Measurements from ENCODE around the gene MSH3. TPM values are rescaled to one million over a fixed set of nuclear protein-coding genes. Genes with fewer than 3 reads are reported as not detected.

The MSH3 gene
- total and polyA plus RNA-seq, 8 donors, result 2.1 to 11.5 (median 8.8) TPM

DNA sequence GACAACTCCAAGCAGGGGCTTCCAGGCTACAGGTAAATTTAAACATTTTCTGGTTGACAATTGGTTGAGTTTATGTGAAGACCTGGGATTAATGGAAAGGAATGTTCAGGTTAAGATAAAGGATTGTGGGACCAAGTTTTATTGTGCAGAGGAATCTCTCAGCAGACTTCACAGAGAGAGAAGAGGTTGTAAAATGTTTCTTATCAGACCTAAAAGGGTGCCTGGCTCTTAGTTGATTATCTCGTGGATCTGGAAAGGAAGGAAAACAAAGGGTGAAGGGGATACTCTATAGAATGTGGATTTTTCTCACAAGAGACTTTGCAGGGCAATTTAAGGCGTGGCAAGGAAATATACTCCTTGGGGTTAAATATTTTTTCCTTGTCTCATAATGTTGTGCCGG lies 209.3 kb downstream of the MSH3 start:
- FAIRE-seq, result no peak

GRCh38 chr5:80864109-80864508 lies 209.7 kb downstream of the MSH3 start:
- Histone ChIP-seq H3K4me1 (no peaks in the 10 kb centered on the region), H3K36me3 (peaks cover 0 to 5% (median 0%) of the 10 kb centered on the region in 3 donors), H3K27ac (no peak overlapping the region), H3K4me3 (no peak overlapping the region), H3K9me3 (no peaks in the 10 kb centered on the region), H3K27me3 (no peaks in the 10 kb centered on the region)
- DNase-seq (no peak), ATAC-seq (no peak), FAIRE-seq (no peak)
- TF ChIP-seq, protein P1, sequence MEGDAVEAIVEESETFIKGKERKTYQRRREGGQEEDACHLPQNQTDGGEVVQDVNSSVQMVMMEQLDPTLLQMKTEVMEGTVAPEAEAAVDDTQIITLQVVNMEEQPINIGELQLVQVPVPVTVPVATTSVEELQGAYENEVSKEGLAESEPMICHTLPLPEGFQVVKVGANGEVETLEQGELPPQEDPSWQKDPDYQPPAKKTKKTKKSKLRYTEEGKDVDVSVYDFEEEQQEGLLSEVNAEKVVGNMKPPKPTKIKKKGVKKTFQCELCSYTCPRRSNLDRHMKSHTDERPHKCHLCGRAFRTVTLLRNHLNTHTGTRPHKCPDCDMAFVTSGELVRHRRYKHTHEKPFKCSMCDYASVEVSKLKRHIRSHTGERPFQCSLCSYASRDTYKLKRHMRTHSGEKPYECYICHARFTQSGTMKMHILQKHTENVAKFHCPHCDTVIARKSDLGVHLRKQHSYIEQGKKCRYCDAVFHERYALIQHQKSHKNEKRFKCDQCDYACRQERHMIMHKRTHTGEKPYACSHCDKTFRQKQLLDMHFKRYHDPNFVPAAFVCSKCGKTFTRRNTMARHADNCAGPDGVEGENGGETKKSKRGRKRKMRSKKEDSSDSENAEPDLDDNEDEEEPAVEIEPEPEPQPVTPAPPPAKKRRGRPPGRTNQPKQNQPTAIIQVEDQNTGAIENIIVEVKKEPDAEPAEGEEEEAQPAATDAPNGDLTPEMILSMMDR (IDR thresholded peaks at IDR 0.05), result no peak
- intact Hi-C loops (cut with DNase I), result no loop called here
- WGBS, 2 donors, result 90 to 92% methylated on average over 1 of the region's 1 CpG

More for the DNA sequence above, 209.3 kb downstream of the MSH3 start:
- Histone ChIP-seq H3K4me3 (no peak overlapping the region), H3K9me3 (no peaks in the 10 kb centered on the region), H3K27ac (no peak overlapping the region), H3K4me1 (no peaks in the 10 kb centered on the region), H3K36me3 (peaks cover 0 to 5% (median 0%) of the 10 kb centered on the region in 3 donors), H3K27me3 (no peaks in the 10 kb centered on the region)
- ATAC-seq (no peak), DNase-seq (no peak)
- WGBS, 2 donors, result 79 to 87% methylated on average over 3 of the region's 3 CpGs
- TF ChIP-seq, protein P1 (IDR thresholded peaks at IDR 0.05), result no peak
- intact Hi-C loops (cut with DNase I), result no loop called here

DNA sequence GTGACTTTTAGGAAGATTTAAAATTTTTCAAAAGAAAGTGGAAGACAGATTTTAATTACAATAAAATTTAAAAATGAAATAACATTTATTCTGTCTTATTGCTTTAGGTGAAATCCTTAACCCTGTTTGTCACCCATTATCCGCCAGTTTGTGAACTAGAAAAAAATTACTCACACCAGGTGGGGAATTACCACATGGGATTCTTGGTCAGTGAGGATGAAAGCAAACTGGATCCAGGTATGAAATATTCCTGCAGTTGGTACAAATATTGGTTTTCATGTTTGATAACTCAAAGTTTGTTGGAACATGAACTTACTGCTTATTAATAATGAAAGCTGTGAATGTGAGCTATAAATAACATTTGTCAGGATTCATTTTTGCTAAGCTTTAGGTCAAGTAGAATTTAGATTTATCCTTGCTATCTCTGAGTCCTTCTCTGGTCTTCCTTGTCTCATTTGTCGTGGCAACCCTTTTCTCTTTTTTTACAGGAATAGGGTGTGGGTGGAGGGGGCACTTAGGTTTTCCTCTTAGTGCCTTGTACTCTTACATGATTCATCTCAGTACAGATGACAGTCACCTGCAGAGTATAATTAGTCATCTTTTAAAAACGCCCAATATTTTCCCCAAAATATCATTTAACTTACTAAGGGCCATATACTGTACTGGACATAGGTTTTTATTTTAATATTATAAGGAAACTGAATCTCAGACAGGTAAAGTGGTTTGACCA lies 210.4 kb downstream of the MSH3 start:
- no peak for FAIRE-seq
- WGBS, 2 donors, result 82 to 85% methylated on average over 3 of the region's 3 CpGs
- H3K27me3 ChIP-seq, result no peaks in the 10 kb centered on the region
- DNase-seq, result no peak
- no peak for ATAC-seq
- H3K27ac ChIP-seq, result no peak overlapping the region
- peaks cover 0 to 5% (median 0%) of the 10 kb centered on the region in 3 donors for H3K36me3 ChIP-seq
- no peak overlapping the region for H3K4me3 ChIP-seq
- TF ChIP-seq, protein P1 (IDR thresholded peaks at IDR 0.05), result no peak
- intact Hi-C loops (cut with DNase I), result no loop called here
- H3K9me3 ChIP-seq, result no peaks in the 10 kb centered on the region
- H3K4me1 ChIP-seq, result no peaks in the 10 kb centered on the region

DNA sequence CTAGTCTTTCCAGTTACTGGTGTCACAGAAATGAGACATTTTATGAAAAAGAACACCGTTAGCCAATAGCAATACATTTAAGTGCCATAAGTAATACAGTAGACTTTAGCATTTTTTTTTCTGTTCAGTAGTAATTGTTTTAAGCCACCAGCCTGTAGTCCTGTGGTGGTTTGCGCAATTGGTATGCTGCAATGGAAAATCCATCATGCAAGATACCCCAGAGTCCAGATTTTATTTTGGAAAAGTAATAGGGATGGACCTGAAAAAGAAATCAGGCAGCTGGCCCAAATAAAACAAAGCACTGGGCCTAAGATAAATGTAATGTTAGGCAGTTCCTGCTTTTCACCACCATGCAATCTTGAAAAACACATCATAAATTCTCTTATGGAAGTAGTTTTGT lies 211.1 kb downstream of the MSH3 start:
- Histone ChIP-seq H3K4me1 (no peaks in the 10 kb centered on the region), H3K36me3 (peaks cover 0 to 5% (median 0%) of the 10 kb centered on the region in 3 donors), H3K4me3 (no peak overlapping the region), H3K27me3 (no peaks in the 10 kb centered on the region), H3K27ac (no peak overlapping the region), H3K9me3 (no peaks in the 10 kb centered on the region)
- TF ChIP-seq, protein P1 (IDR thresholded peaks at IDR 0.05), result no peak
- intact Hi-C loops (cut with DNase I), result no loop called here
- DNase-seq, result no peak
- ATAC-seq, result no peak
- 97 to 99% methylated on average over 2 of the region's 2 CpGs for WGBS, 2 donors
- FAIRE-seq, result no peak

DNA sequence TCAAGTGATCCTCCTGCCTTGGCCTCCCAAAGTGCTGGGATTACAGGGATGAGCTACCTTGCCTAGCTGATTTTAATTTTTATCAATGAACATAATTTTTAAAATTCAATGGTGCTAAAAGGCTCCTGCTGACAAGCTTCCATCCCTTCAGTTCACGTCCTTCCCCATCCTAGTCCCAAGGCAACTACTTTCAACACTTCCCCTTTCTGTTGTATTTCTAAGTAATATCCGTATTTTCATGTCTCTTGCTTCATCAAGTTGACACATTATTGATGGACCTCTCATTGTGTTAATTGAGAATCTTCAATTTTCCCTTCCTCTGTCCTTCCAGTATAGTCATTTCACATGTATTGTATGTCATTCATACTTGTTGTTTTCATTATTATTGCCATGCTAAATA lies 211.9 kb downstream of the MSH3 start:
- Histone ChIP-seq H3K27me3 (no peaks in the 10 kb centered on the region), H3K4me1 (no peaks in the 10 kb centered on the region), H3K9me3 (no peaks in the 10 kb centered on the region), H3K27ac (no peak overlapping the region), H3K36me3 (peaks cover 0 to 5% (median 0%) of the 10 kb centered on the region in 3 donors), H3K4me3 (no peak overlapping the region)
- TF ChIP-seq, protein P1 (IDR thresholded peaks at IDR 0.05), result no peak
- intact Hi-C loops (cut with DNase I), result no loop called here
- no peak for DNase-seq
- ATAC-seq, result no peak
- no peak for FAIRE-seq
- WGBS, 2 donors, result 92 to 96% methylated on average over 2 of the region's 2 CpGs
